Suprapubic skin (tissue), 4 donors: ENCODE measurements around the gene RBP5. TPM values are rescaled to one million over a fixed set of nuclear protein-coding genes. Genes with fewer than 3 reads are reported as not detected.

Experiments
- DNase-seq, 2 donors: peaks; one replicate each; pipeline ENCODE4 v3.0.0-alpha.2; 2019; ENCODE audit warnings: low spot score in 2 of 2
- H3K27ac ChIP-seq: fragments of 200-600 bp; sonication (generic); one replicate; pipeline ENCODE4 v1.5.1; 2019
- H3K27me3 ChIP-seq: fragments of 200-600 bp; sonication (generic); one replicate; pipeline ENCODE4 v1.5.1; 2019
- H3K36me3 ChIP-seq: fragments of 200-600 bp; sonication (generic); one replicate; pipeline ENCODE4 v1.5.1; 2019
- H3K4me1 ChIP-seq: fragments of 200-600 bp; sonication (generic); one replicate; pipeline ENCODE4 v1.5.1; 2019
- H3K4me3 ChIP-seq: fragments of 200-600 bp; sonication (generic); one replicate; pipeline ENCODE4 v1.5.1; 2019; ENCODE audit warnings: mild to moderate bottlenecking
- H3K9me3 ChIP-seq: fragments of 200-600 bp; sonication (generic); one replicate; pipeline ENCODE4 v1.5.1; 2019
- CTCF ChIP-seq, 2 donors: fragments of 200-600 bp in 1 of 2; fragments of 450-650 bp in 1 of 2; sonication (generic) in 1 of 2; IDR thresholded peaks; one replicate each; pipeline ENCODE4 v1.5.1; 2016 to 2019; ENCODE audit warnings: antibody characterized with exemption in 2 of 2, mild to moderate bottlenecking in 1 of 2, moderate library complexity in 1 of 2
- EP300 ChIP-seq: sonication (generic); formaldehyde crosslinking; IDR thresholded peaks from one replicate; pipeline ENCODE4 v1.6.1; 2017; ENCODE audit warnings: antibody characterized with exemption
- POLR2A ChIP-seq, 2 donors: fragments of 450-650 bp; IDR thresholded peaks; one replicate each; pipeline ENCODE4 v1.6.1; 2017; ENCODE audit warnings: antibody characterized with exemption in 2 of 2, mild to moderate bottlenecking in 2 of 2, moderate library complexity in 2 of 2
- POLR2AphosphoS5 ChIP-seq, 3 donors: sonication (generic); formaldehyde crosslinking; IDR thresholded peaks; one replicate each; pipeline ENCODE4 v1.6.1; 2017; ENCODE audit warnings: antibody characterized with exemption in 3 of 3
- WGBS: methylation state at CpG from one replicate; pipeline ENCODE4 v1.1.5; 2018; 5-methylcytosine and 5-hydroxymethylcytosine counted together
- total RNA-seq, 4 donors: library from RNA; depleted of rRNA; stranded (reverse); fragments of >200 nt; gene quantifications; one replicate each; pipeline ENCODE4 v1.1.0, GENCODE V29; 2016

Gene RBP5
- 1 to 10 TPM in 1 of 4 donors, under 1 TPM in 1, not detected in 2; 0.98 to 2.1 TPM for total RNA-seq

- Histone ChIP-seq H3K27ac (no peak within 1 kb of the TSS), H3K4me1 (peaks cover 30% of the 10 kb centered on the region), H3K36me3 (peaks cover 4% of the 10 kb centered on the region), H3K4me3 (peak within 1 kb of the TSS; percentile 62), H3K9me3 (no peaks in the 10 kb centered on the region), H3K27me3 (no peaks in the 10 kb centered on the region)
- WGBS: 48% methylated on average over 7 of the region's 7 CpGs
- DNase-seq: no peak
- TF ChIP-seq EP300: no peak
- TF ChIP-seq CTCF (IDR thresholded peaks at IDR 0.05): no peak
- TF ChIP-seq POLR2A (IDR thresholded peaks at IDR 0.05): no peak
- no peak for TF ChIP-seq POLR2AphosphoS5 (IDR thresholded peaks at IDR 0.05)
Measured at GRCh38 chr12:7128681-7129286, at the start of gene RBP5. Gene RBP5, minus strand, starts transcription at chr12:7128889. Its CDS starts 114 bp downstream, at chr12:7128775.

GRCh38 chr12:7178481-7178880 lies 49.8 kb upstream of the RBP5 start:
- WGBS: 94% methylated on average over 2 of the region's 2 CpGs
- Histone ChIP-seq H3K36me3 (no peaks in the 10 kb centered on the region), H3K27me3 (peaks cover 6% of the 10 kb centered on the region), H3K9me3 (no peaks in the 10 kb centered on the region), H3K4me1 (no peaks in the 10 kb centered on the region), H3K4me3 (no peak overlapping the region), H3K27ac (no peak overlapping the region)
- TF ChIP-seq POLR2A (IDR thresholded peaks at IDR 0.05) (no peak), POLR2AphosphoS5 (IDR thresholded peaks at IDR 0.05) (no peak), CTCF (IDR thresholded peaks at IDR 0.05) (no peak), EP300 (no peak)
- DNase-seq: no peak

- WGBS: 76% methylated on average over 2 of the region's 2 CpGs
- no peak for TF ChIP-seq POLR2AphosphoS5 (IDR thresholded peaks at IDR 0.05)
- no peak for TF ChIP-seq EP300
- TF ChIP-seq POLR2A (IDR thresholded peaks at IDR 0.05): no peak
- TF ChIP-seq CTCF (IDR thresholded peaks at IDR 0.05): no peak
- H3K4me3 ChIP-seq: no peak overlapping the region
- no peak for DNase-seq
- H3K36me3 ChIP-seq: no peaks in the 10 kb centered on the region
- H3K27me3 ChIP-seq: peaks cover 6% of the 10 kb centered on the region
- no peak overlapping the region for H3K27ac ChIP-seq
- H3K9me3 ChIP-seq: no peaks in the 10 kb centered on the region
- no peaks in the 10 kb centered on the region for H3K4me1 ChIP-seq
Measured at GRCh38 chr12:7176595-7176994, 47.9 kb upstream of the RBP5 start.

- TF ChIP-seq POLR2A (IDR thresholded peaks at IDR 0.05) (no peak), CTCF (IDR thresholded peaks at IDR 0.05) (no peak), POLR2AphosphoS5 (IDR thresholded peaks at IDR 0.05) (no peak), EP300 (no peak)
Measured at GRCh38 chr12:7175493-7175892, 46.8 kb upstream of the RBP5 start.

GRCh38 chr12:7171854-7172253 lies 43.2 kb upstream of the RBP5 start:
- no peak for TF ChIP-seq POLR2A (IDR thresholded peaks at IDR 0.05)
- no peak for TF ChIP-seq EP300
- no peak for TF ChIP-seq CTCF (IDR thresholded peaks at IDR 0.05)
- no peak for TF ChIP-seq POLR2AphosphoS5 (IDR thresholded peaks at IDR 0.05)
- Histone ChIP-seq H3K4me1 (no peaks in the 10 kb centered on the region), H3K9me3 (peaks cover 13% of the 10 kb centered on the region), H3K27me3 (peaks cover 6% of the 10 kb centered on the region), H3K4me3 (no peak overlapping the region), H3K36me3 (no peaks in the 10 kb centered on the region), H3K27ac (no peak overlapping the region)
- 75% methylated on average over 1 of the region's 1 CpG for WGBS
- no peak for DNase-seq

More at GRCh38 chr12:7175493-7175892, 46.8 kb upstream of the RBP5 start:
- Histone ChIP-seq H3K4me3 (no peak overlapping the region), H3K9me3 (peaks cover 4% of the 10 kb centered on the region), H3K4me1 (no peaks in the 10 kb centered on the region), H3K36me3 (no peaks in the 10 kb centered on the region), H3K27ac (no peak overlapping the region), H3K27me3 (peaks cover 6% of the 10 kb centered on the region)
- DNase-seq: no peak
